Camera-type eye (tissue), 1 donor: ENCODE results near the gene CYP3A5. TPM values are rescaled to one million over a fixed set of nuclear protein-coding genes. Genes with fewer than 3 reads are reported as not detected.

Experiments
- total RNA-seq: library from RNA; depleted of rRNA; stranded (reverse); fragments of >200 nt; gene quantifications from one replicate; pipeline ENCODE4 v1.2.3, GENCODE V29; 2014

The CYP3A5 gene
- total RNA-seq = 4.6 TPM

GRCh38 chr7:99679400-99680191 is at the start of gene CYP3A5:
Gene CYP3A5 (minus strand): TSS chr7:99679996. CDS start chr7:99679896, 100 bp downstream.

GRCh38 chr7:99616359-99617191 is 63.2 kb downstream of the CYP3A5 start, which contains the start of gene ZSCAN25:
Gene ZSCAN25 (plus strand): TSS chr7:99616946. CDS start chr7:99619607, 2,661 bp downstream.

Other genes starting within 250 kb of the CYP3A5 start
- 8.8 TPM for gene PTCD1, start 241.2 kb downstream of the CYP3A5 start, total RNA-seq
- 26.4 TPM for gene CPSF4, start 241.1 kb downstream of the CYP3A5 start, total RNA-seq
- gene ATP5MF, start 213.8 kb downstream of the CYP3A5 start, total RNA-seq = 513 TPM
- gene ZNF789, start 207.1 kb downstream of the CYP3A5 start, total RNA-seq = 32.5 TPM
- gene ZNF394, start 179.7 kb downstream of the CYP3A5 start, total RNA-seq = 35.1 TPM
- 19.4 TPM for gene ZKSCAN5, start 175.3 kb downstream of the CYP3A5 start, total RNA-seq
- 21.8 TPM for gene FAM200A, start 127.9 kb downstream of the CYP3A5 start, total RNA-seq
- 113 TPM for gene ZNF655, start 121.4 kb downstream of the CYP3A5 start, total RNA-seq
- gene TMEM225B, start 81.7 kb downstream of the CYP3A5 start, total RNA-seq = not detected
- 29.7 TPM for gene ZSCAN25, start 63.0 kb downstream of the CYP3A5 start, total RNA-seq
- not detected for gene CYP3A7, start 55.2 kb upstream of the CYP3A5 start, total RNA-seq
- not detected for gene CYP3A4, start 104.2 kb upstream of the CYP3A5 start, total RNA-seq
- not detected for gene CYP3A43, start 148.0 kb upstream of the CYP3A5 start, total RNA-seq
- gene OR2AE1, start 197.0 kb upstream of the CYP3A5 start, total RNA-seq = not detected
- 38.9 TPM for gene TRIM4, start 239.5 kb upstream of the CYP3A5 start, total RNA-seq
- not detected for gene GJC3, start 249.6 kb upstream of the CYP3A5 start, total RNA-seq